Ascending aorta (tissue), 2 donors: ENCODE measurements around the gene GLIS2. TPM values are rescaled to one million over a fixed set of nuclear protein-coding genes. Genes with fewer than 3 reads are reported as not detected.

Experiments used
- DNase-seq, 2 donors: peaks; one replicate each; pipeline ENCODE4 v3.0.0-alpha.2; 2019; ENCODE audit warnings: low spot score in 2 of 2
- H3K27ac ChIP-seq, 2 donors: fragments of 200-600 bp; sonication (generic); one replicate each; pipeline ENCODE4 v1.5.1; 2016 to 2017; ENCODE audit warnings: mild to moderate bottlenecking in 1 of 2
- H3K27me3 ChIP-seq: fragments of 200-600 bp; sonication (generic); one replicate; pipeline ENCODE4 v1.5.1; 2017
- H3K36me3 ChIP-seq, 2 donors: fragments of 200-600 bp; sonication (generic); one replicate each; pipeline ENCODE4 v1.5.1; 2016
- H3K4me1 ChIP-seq, 2 donors: fragments of 200-600 bp; sonication (generic); one replicate each; pipeline ENCODE4 v1.5.1; 2016 to 2017; ENCODE audit warnings: mild to moderate bottlenecking in 1 of 2
- H3K4me3 ChIP-seq, 2 donors: fragments of 200-600 bp; sonication (generic); one replicate each; pipeline ENCODE4 v1.5.1; 2016 to 2017; ENCODE audit warnings: mild to moderate bottlenecking in 1 of 2
- H3K9me3 ChIP-seq, 2 donors: fragments of 200-600 bp; sonication (generic); one replicate each; pipeline ENCODE4 v1.5.1; 2016
- intact Hi-C: fragments of 100-400 bp; cut with DNase I; formaldehyde crosslinking; loops from one replicate; pipeline ENCODE4 v1.15.1; 2023
- total RNA-seq: library from RNA; depleted of rRNA; stranded (reverse); fragments of >200 nt; gene quantifications from one replicate; pipeline ENCODE4 v1.1.0, GENCODE V29; 2016
- TF ChIP-seq, protein P1 (sequence below), 3 experiments: fragments of 200-600 bp in 2 of 3; fragments of 450-650 bp in 1 of 3; sonication (generic) in 2 of 3; IDR thresholded peaks; one replicate each; pipeline ENCODE4 v1.5.1; 2016 to 2019; ENCODE audit warnings: antibody characterized with exemption in 3 of 3, mild to moderate bottlenecking in 1 of 3, moderate library complexity in 1 of 3

Gene GLIS2
- total RNA-seq, 1 donor from 2014 or later = 16.8 TPM

DNA sequence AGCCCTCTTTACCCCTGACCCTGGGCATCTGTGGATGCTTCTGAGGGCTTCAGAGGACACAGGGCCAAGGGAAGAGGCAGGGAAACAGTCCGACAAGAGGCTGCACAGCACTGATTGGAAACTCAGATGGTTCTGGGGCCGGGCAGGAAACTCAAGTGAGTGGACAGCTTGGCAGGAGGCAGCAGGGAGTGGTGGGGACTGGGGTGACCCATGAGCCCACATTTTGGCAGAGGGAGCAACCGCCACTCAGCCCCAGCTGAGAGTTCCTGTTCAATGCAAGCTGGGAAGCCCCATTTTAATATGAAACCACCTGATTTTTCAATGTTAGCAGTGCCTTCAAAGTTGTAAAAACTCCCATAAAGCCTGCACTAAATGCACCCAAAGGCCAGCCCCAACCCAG is 54.3 kb downstream of the GLIS2 start:
- Histone ChIP-seq H3K36me3 (no peaks in the 10 kb centered on the region), H3K27ac (peak overlapping the region; percentile 94 to 99), H3K4me1 (peaks cover 21 to 50% of the 10 kb centered on the region in 2 donors), H3K4me3 (peak overlapping the region in 1 of 2 donors; percentile 37), H3K9me3 (no peaks in the 10 kb centered on the region), H3K27me3 (no peaks in the 10 kb centered on the region)
- intact Hi-C loops = no loop called here
- no peak for DNase-seq
- TF ChIP-seq, protein P1, sequence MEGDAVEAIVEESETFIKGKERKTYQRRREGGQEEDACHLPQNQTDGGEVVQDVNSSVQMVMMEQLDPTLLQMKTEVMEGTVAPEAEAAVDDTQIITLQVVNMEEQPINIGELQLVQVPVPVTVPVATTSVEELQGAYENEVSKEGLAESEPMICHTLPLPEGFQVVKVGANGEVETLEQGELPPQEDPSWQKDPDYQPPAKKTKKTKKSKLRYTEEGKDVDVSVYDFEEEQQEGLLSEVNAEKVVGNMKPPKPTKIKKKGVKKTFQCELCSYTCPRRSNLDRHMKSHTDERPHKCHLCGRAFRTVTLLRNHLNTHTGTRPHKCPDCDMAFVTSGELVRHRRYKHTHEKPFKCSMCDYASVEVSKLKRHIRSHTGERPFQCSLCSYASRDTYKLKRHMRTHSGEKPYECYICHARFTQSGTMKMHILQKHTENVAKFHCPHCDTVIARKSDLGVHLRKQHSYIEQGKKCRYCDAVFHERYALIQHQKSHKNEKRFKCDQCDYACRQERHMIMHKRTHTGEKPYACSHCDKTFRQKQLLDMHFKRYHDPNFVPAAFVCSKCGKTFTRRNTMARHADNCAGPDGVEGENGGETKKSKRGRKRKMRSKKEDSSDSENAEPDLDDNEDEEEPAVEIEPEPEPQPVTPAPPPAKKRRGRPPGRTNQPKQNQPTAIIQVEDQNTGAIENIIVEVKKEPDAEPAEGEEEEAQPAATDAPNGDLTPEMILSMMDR (IDR thresholded peaks at IDR 0.05) = no peak

DNA sequence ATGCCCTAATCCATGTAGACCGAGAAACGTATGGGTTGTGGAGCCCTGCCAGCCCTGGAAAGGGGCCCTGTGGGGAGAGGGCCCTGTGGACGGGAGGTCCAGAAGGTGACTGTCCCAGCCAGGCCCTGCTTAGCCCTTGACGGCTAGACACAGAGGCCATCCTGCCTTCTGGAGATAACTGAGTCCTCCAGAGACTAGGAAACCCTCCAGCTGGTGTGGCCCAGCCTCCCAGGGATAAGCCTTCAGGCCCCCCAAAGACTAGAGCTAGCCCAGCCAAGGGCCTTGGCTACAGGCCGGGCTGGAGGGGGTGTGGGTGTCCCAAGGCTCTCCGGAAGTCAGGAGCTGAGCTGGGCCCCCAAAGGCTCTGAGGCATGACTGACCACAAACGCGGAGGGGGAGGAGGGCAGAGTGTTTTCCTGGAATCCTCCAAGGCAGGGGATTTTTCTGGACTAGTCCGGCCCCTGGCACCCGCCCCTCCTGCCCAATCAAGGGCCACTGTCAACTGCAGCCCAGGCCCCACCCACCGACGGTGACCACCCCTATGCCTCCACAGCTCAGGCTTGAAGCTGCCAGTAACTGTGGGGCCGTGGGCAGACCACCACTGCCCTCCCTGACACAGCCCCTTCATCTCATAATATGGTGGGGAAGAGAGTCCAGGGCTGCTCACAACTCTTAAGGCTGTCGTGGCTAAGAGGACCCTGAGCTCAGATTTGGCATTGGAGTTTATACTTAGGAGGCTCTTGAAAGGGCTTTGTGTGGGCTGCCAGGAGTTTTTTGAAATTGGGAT is 54.9 kb downstream of the GLIS2 start:
- H3K27ac ChIP-seq = peak overlapping the region; percentile 94 to 99
- peaks cover 22 to 55% of the 10 kb centered on the region in 2 donors for H3K4me1 ChIP-seq
- peak; percentile 82 to 96 for DNase-seq
- H3K9me3 ChIP-seq = no peaks in the 10 kb centered on the region
- H3K36me3 ChIP-seq = no peaks in the 10 kb centered on the region
- intact Hi-C loops = loop anchor here (1.0 kb wide), 2 partner anchors 18 to 19 kb away; partner anchors contain the start of gene PAM16
- TF ChIP-seq, protein P1 (IDR thresholded peaks at IDR 0.05) = no peak
- H3K27me3 ChIP-seq = no peaks in the 10 kb centered on the region
- H3K4me3 ChIP-seq = peak overlapping the region; percentile 64 to 81

DNA sequence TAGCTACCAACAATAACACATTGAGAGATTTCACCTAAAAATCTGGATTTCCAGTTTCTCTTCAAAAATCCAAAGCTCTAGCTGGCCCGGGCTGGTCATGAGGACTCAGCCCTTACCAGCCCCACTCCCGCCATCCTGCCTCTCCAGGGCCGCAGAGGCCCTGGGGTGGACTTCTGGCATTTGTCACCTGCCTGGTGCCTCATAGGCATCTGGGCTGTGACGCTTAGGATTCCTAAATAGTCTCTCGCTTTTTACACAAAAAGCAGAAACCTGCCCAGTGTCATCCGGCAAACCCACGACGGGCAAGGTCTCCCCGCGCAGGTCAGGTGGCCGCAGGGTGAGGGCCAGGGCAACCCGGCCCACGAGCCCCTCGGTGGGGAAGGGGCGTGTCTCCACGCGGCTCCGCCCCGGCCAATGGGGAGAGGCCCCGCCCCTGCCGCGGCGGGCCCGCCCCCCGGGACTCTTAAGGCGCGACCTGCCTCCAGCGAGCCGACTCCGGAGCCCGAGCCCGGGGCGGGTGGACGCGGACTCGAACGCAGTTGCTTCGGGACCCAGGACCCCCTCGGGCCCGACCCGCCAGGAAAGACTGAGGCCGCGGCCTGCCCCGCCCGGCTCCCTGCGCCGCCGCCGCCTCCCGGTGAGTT is 55.6 kb downstream of the GLIS2 start, which contains the start of gene VASN:
Gene VASN, plus strand, starts transcription at position 492 of the 644 bp plus-strand sequence. CDS start 9,030 bp downstream, outside the sequence.
- H3K36me3 ChIP-seq = no peaks in the 10 kb centered on the region
- peak within 1 kb of the TSS; percentile 94 to 99 for H3K27ac ChIP-seq
- TF ChIP-seq, protein P1 (IDR thresholded peaks at IDR 0.05) = no peak
- peak in 1 of 2 donors; percentile 91 for DNase-seq
- no peaks in the 10 kb centered on the region for H3K27me3 ChIP-seq
- H3K4me3 ChIP-seq = peak within 1 kb of the TSS; percentile 64 to 81
- intact Hi-C loops = loop anchor here (1.0 kb wide), 2 partner anchors 17 to 20 kb away; partner anchors contain the start of gene PAM16
- no peaks in the 10 kb centered on the region for H3K9me3 ChIP-seq
- peaks cover 22 to 57% of the 10 kb centered on the region in 2 donors for H3K4me1 ChIP-seq

DNA sequence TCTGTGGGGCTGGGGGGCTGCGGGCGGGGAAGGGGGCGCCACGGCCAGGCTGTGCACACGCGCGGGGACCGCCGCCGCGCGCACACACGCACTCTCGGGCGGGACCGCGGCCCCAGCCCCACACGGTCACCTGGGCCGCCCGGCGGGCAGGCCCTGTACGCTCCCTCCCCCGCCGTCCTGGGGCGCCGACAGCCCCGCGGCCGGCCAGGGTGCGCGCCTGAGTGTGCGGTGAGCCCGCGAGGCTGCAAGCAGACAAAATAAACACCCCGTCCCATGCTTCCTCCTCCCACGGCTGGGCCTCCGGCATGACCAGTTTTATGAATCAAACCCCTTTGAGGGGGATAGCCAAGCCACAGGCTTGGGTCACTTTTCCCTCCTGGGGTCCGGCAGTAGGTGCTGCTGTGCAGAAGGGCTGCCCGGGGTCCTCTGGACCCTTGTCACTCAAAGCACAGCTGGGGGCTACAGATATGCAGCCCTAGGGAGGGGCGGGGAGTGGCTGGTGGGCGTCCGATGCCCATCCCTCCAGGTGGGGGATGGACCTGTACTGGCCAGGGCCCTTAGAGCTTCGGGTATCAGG is 56.2 kb downstream of the GLIS2 start:
- intact Hi-C loops = no loop called here
- TF ChIP-seq, protein P1 (IDR thresholded peaks at IDR 0.05) = no peak
- no peaks in the 10 kb centered on the region for H3K27me3 ChIP-seq
- peak in 1 of 2 donors; percentile 70 for DNase-seq
- peaks cover 23 to 60% of the 10 kb centered on the region in 2 donors for H3K4me1 ChIP-seq
- peak overlapping the region; percentile 64 to 81 for H3K4me3 ChIP-seq
- H3K27ac ChIP-seq = peak overlapping the region; percentile 94 to 99
- no peaks in the 10 kb centered on the region for H3K36me3 ChIP-seq
- no peaks in the 10 kb centered on the region for H3K9me3 ChIP-seq

DNA sequence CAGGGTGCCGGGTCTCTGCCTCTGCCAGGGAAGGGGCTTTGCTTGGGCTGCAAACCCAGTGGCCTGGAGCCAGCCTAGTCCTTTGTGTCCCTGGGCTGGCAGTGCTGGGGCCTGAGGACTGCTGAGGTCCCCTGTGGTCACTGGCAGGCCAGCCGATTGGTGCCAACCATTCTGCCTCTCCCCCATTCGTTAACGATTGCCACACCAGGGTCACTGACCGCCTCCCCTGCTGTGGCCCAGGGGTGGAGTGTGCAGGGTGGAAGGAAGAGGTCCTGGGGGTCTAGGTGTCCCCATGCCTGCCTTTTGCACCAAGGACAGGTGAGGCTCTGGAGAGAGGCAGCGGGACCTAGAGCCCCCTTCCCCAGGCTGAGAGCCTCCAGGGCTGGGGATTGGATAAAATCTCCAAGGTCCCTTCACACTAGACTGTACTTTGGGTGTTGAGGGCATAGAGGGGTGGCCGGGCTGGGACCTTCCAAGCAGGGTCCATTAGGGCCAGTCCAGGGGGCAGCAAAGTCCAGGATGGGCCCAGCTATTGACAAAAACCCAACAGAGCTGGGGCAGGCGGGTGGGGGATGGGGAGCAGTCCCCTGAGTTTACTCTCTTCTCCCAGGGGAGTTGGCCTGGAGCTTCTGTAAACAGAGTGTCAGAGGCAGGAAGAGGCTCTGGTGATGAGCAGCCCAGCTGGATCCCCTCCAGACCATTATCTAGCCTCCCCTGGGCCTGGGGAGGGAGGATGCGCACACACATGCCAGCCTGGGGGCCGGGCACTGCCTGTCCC is 56.9 kb downstream of the GLIS2 start:
- no peaks in the 10 kb centered on the region for H3K9me3 ChIP-seq
- H3K4me1 ChIP-seq = peaks cover 29 to 60% of the 10 kb centered on the region in 2 donors
- peak in 1 of 2 donors; percentile 79 for DNase-seq
- H3K4me3 ChIP-seq = peak overlapping the region; percentile 64 to 81
- peaks cover 0 to 3% of the 10 kb centered on the region in 2 donors for H3K36me3 ChIP-seq
- intact Hi-C loops = no loop called here
- no peaks in the 10 kb centered on the region for H3K27me3 ChIP-seq
- TF ChIP-seq, protein P1 (IDR thresholded peaks at IDR 0.05) = no peak
- H3K27ac ChIP-seq = peak overlapping the region; percentile 94 to 99
